AG04450 (cell line): ENCODE results near the gene FADS6. TPM values are rescaled to one million over a fixed set of nuclear protein-coding genes. Genes with fewer than 3 reads are reported as not detected.

Source experiments
- CTCF ChIA-PET: fragments of 300-600, 350-600 bp; formaldehyde crosslinking; extraction: SDS; loops from one replicate; lab custom pipeline; 2022; ENCODE audit warnings: antibody characterized with exemption, inconsistent platforms; lab: Charles Lee
- POLR2A ChIA-PET: fragments of 350-600 bp; formaldehyde crosslinking; extraction: SDS; loops from one replicate; lab custom pipeline; 2021; ENCODE audit warnings: antibody characterized with exemption, inconsistent platforms; lab: Yijun Ruan, JAX
- DNase-seq: peaks from one replicate; pipeline ENCODE4 v3.0.0-alpha.2; 2011; ENCODE audit warnings: low read depth, low spot score
- H3K27ac ChIP-seq: one replicate; pipeline ENCODE4 v1.5.1; 2012; ENCODE audit warnings: low read depth, low read length, control low read depth
- H3K27me3 ChIP-seq: one replicate; pipeline ENCODE4 v1.6.0; 2012; ENCODE audit warnings: low read length; ENCODE audit not compliant: control insufficient read depth, insufficient read depth
- H3K4me3 ChIP-seq: 2 replicates; pipeline ENCODE4 v1.5.1; 2011; ENCODE audit warnings: mild to moderate bottlenecking, low read depth, low read length, control low read depth
- H3K9me3 ChIP-seq: 2 replicates; pipeline ENCODE4 v1.5.1; 2012; ENCODE audit warnings: low read length; ENCODE audit not compliant: control insufficient read depth, insufficient read depth
- CTCF ChIP-seq: IDR thresholded peaks from 2 replicates; pipeline ENCODE4 v1.5.1; 2011; ENCODE audit warnings: low read depth, low read length, control low read depth, inconsistent platforms
- polyA plus RNA-seq: library from polyadenylated mRNA; depleted of rRNA; stranded (reverse); fragments of >200 nt; gene quantifications from 2 replicates; pipeline ENCODE4 v1.2.3, GENCODE V29; 2011

The FADS6 gene
- polyA plus RNA-seq, 1 experiment, result not detected

GRCh38 chr17:74930535-74931036, 37.2 kb upstream of the FADS6 start:
- no peak for TF ChIP-seq CTCF
- no peaks in the 10 kb centered on the region; the same call in 1 of the 2 replicates for H3K9me3 ChIP-seq
- no peak for DNase-seq
- ChIA-PET POLR2A (no interaction called here), CTCF (no interaction called here)
- H3K4me3 ChIP-seq, result no peak overlapping the region
- H3K27ac ChIP-seq, result no peak overlapping the region
- peaks cover 37% of the 10 kb centered on the region for H3K27me3 ChIP-seq

GRCh38 chr17:74928786-74929185, 35.4 kb upstream of the FADS6 start:
- Histone ChIP-seq H3K27ac (no peak overlapping the region), H3K27me3 (peaks cover 44% of the 10 kb centered on the region), H3K4me3 (no peak overlapping the region), H3K9me3 (no peaks in the 10 kb centered on the region; the same call in 1 of the 2 replicates)
- ChIA-PET CTCF (no interaction called here), POLR2A (no interaction called here)
- TF ChIP-seq CTCF, result no peak
- no peak for DNase-seq

GRCh38 chr17:74925242-74925641, 31.8 kb upstream of the FADS6 start:
- ChIA-PET POLR2A (no interaction called here), CTCF (interaction anchor here (0.5 to 3.9 kb wide), 3 partner anchors 11 to 36 kb away, joined by 3 to 40 read pairs (median 4); no protein-coding TSS in a partner anchor)
- Histone ChIP-seq H3K27ac (no peak overlapping the region), H3K9me3 (no peaks in the 10 kb centered on the region; the same call in 1 of the 2 replicates), H3K27me3 (peaks cover 56% of the 10 kb centered on the region), H3K4me3 (no peak overlapping the region)
- TF ChIP-seq CTCF, result no peak
- DNase-seq, result no peak

- peak within 1 kb of the TSS; percentile 36; the same call in 1 of the 2 replicates for H3K4me3 ChIP-seq
- no peak within 1 kb of the TSS for H3K27ac ChIP-seq
- H3K9me3 ChIP-seq, result no peaks in the 10 kb centered on the region; the same call in 1 of the 2 replicates
- DNase-seq, result no peak
- no peak for TF ChIP-seq CTCF
- ChIA-PET CTCF (interaction anchor here (0.6 to 3.9 kb wide), 9 partner anchors 10 to 133 kb away, joined by 3 to 40 read pairs (median 3); no protein-coding TSS in a partner anchor), POLR2A (no interaction called here)
- H3K27me3 ChIP-seq, result peaks cover 60% of the 10 kb centered on the region
Measured at GRCh38 chr17:74924250-74924948, 31.0 kb upstream of the FADS6 start, which contains the start of gene OTOP2. Gene OTOP2, plus strand, starts transcription at chr17:74924273. Its CDS starts 360 bp downstream, at chr17:74924633.
